Peyer's patch (tissue), 4 donors: Measurements from ENCODE around the gene KCNQ1. TPM values are rescaled to one million over a fixed set of nuclear protein-coding genes. Genes with fewer than 3 reads are reported as not detected.

ENCODE experiments used
- DNase-seq, 3 donors: peaks; one replicate each; pipeline ENCODE4 v3.0.0-alpha.2; 2017 to 2019
- H3K27ac ChIP-seq, 4 donors: fragments of 200-600 bp; sonication (generic); one replicate each; pipeline ENCODE4 v1.5.1; 2016 to 2019
- H3K27me3 ChIP-seq, 2 donors: fragments of 200-600 bp; sonication (generic); one replicate each; pipeline ENCODE4 v1.5.1; 2019
- H3K36me3 ChIP-seq, 3 donors: fragments of 200-600 bp; sonication (generic); one replicate each; pipeline ENCODE4 v1.5.1; 2016 to 2019
- H3K4me1 ChIP-seq, 4 donors: fragments of 200-600 bp; sonication (generic); one replicate each; pipeline ENCODE4 v1.5.1; 2016 to 2019
- H3K4me3 ChIP-seq, 4 donors: fragments of 200-600 bp; sonication (generic); 1 replicate in 3 of 4; 2 replicates in 1 of 4; pipeline ENCODE4 v1.5.1; 2016 to 2019; ENCODE audit warnings: mild to moderate bottlenecking in 1 of 4
- H3K9me3 ChIP-seq, 4 donors: fragments of 200-600 bp; sonication (generic); one replicate each; pipeline ENCODE4 v1.5.1; 2016 to 2019; ENCODE audit warnings: mild to moderate bottlenecking in 1 of 4
- CTCF ChIP-seq, 6 experiments: fragments of 450-650 bp in 4 of 6; fragments of 200-600 bp in 2 of 6; sonication (generic) in 1 of 6; IDR thresholded peaks; one replicate each; pipeline ENCODE4 v1.5.1; 2017 to 2019; ENCODE audit warnings: antibody characterized with exemption in 6 of 6, mild to moderate bottlenecking in 3 of 6, moderate library complexity in 1 of 6
- POLR2A ChIP-seq, 2 donors: fragments of 450-650 bp; IDR thresholded peaks; one replicate each; pipeline ENCODE4 v1.5.1; 2017; ENCODE audit warnings: antibody characterized with exemption in 2 of 2, mild to moderate bottlenecking in 2 of 2, moderate library complexity in 2 of 2
- total RNA-seq, 4 donors: library from RNA; depleted of rRNA; stranded (reverse); fragments of >200 nt; gene quantifications; one replicate each; pipeline ENCODE4 v1.1.0, GENCODE V29; 2016

The KCNQ1 gene
- total RNA-seq, 4 donors from 2014 or later, result 50.6 to 66.4 (median 54.2) TPM

- Histone ChIP-seq H3K4me1 (no peaks in the 10 kb centered on the region), H3K4me3 (no peak overlapping the region), H3K36me3 (no peaks in the 10 kb centered on the region), H3K27ac (no peak overlapping the region), H3K9me3 (no peaks in the 10 kb centered on the region), H3K27me3 (no peaks in the 10 kb centered on the region)
- DNase-seq, result no peak
- TF ChIP-seq CTCF (IDR thresholded peaks at IDR 0.05) (no peak), POLR2A (IDR thresholded peaks at IDR 0.05) (no peak)
These were observed 432.7 kb downstream of the KCNQ1 start for GRCh38 chr11:2877474-2877873.

GRCh38 chr11:2878782-2879181 lies 434.0 kb downstream of the KCNQ1 start:
- Histone ChIP-seq H3K27ac (no peak overlapping the region), H3K36me3 (no peaks in the 10 kb centered on the region), H3K4me1 (peaks cover 0 to 6% (median 3%) of the 10 kb centered on the region in 4 donors), H3K4me3 (no peak overlapping the region), H3K27me3 (no peaks in the 10 kb centered on the region), H3K9me3 (no peaks in the 10 kb centered on the region)
- DNase-seq, result no peak
- TF ChIP-seq POLR2A (IDR thresholded peaks at IDR 0.05) (no peak), CTCF (IDR thresholded peaks at IDR 0.05) (no peak)

GRCh38 chr11:2880646-2881045 lies 435.8 kb downstream of the KCNQ1 start:
- Histone ChIP-seq H3K27me3 (no peaks in the 10 kb centered on the region), H3K9me3 (no peaks in the 10 kb centered on the region), H3K27ac (no peak overlapping the region), H3K36me3 (no peaks in the 10 kb centered on the region), H3K4me1 (peaks cover 0 to 18% (median 3%) of the 10 kb centered on the region in 4 donors), H3K4me3 (no peak overlapping the region)
- no peak for DNase-seq
- TF ChIP-seq CTCF (IDR thresholded peaks at IDR 0.05), result no peak
- TF ChIP-seq POLR2A (IDR thresholded peaks at IDR 0.05), result no peak

GRCh38 chr11:2881076-2881980 lies 436.5 kb downstream of the KCNQ1 start:
- Histone ChIP-seq H3K4me3 (no peak overlapping the region), H3K27me3 (no peaks in the 10 kb centered on the region), H3K4me1 (peaks cover 0 to 22% (median 5%) of the 10 kb centered on the region in 4 donors), H3K9me3 (no peaks in the 10 kb centered on the region), H3K27ac (no peak overlapping the region), H3K36me3 (no peaks in the 10 kb centered on the region)
- DNase-seq, result no peak
- TF ChIP-seq POLR2A (IDR thresholded peaks at IDR 0.05) (no peak), CTCF (IDR thresholded peaks at IDR 0.05) (no peak)

- H3K27me3 ChIP-seq, result no peaks in the 10 kb centered on the region
- H3K4me1 ChIP-seq, result peaks cover 0 to 23% (median 6%) of the 10 kb centered on the region in 4 donors
- no peak for DNase-seq
- H3K4me3 ChIP-seq, result no peak overlapping the region
- no peak overlapping the region for H3K27ac ChIP-seq
- H3K36me3 ChIP-seq, result no peaks in the 10 kb centered on the region
- TF ChIP-seq POLR2A (IDR thresholded peaks at IDR 0.05) (no peak), CTCF (IDR thresholded peaks at IDR 0.05) (no peak)
- no peaks in the 10 kb centered on the region for H3K9me3 ChIP-seq
These were observed 437.2 kb downstream of the KCNQ1 start for GRCh38 chr11:2881981-2882375.
